Fibroblast of pulmonary artery (primary cell): ENCODE measurements around the gene INAFM2.

Experiments
- DNase-seq: peaks from one replicate; pipeline ENCODE4 v3.0.0-alpha.2; 2010; ENCODE audit warnings: low read depth
- H3K4me3 ChIP-seq: replicated peaks from 2 replicates; pipeline ENCODE4 v1.5.1; 2011; ENCODE audit warnings: low read depth, mild to moderate bottlenecking, control low read depth, low read length, moderate library complexity
- CTCF ChIP-seq: IDR thresholded peaks from 2 replicates; pipeline ENCODE4 v1.5.1; 2011; ENCODE audit warnings: mild to moderate bottlenecking, control low read depth, low read length, inconsistent platforms; ENCODE audit errors: missing control alignments

INAFM2 gene

GRCh38 chr15:40363611-40364010, 40.1 kb downstream of the INAFM2 start:
- no peak for DNase-seq
- TF ChIP-seq CTCF = no peak
- no peak overlapping the region for H3K4me3 ChIP-seq

- TF ChIP-seq CTCF = no peak
- H3K4me3 ChIP-seq = no peak overlapping the region
- no peak for DNase-seq
Observed at GRCh38 chr15:40364251-40364650, 40.8 kb downstream of the INAFM2 start.

GRCh38 chr15:40365016-40365415, 41.5 kb downstream of the INAFM2 start:
- no peak for TF ChIP-seq CTCF
- H3K4me3 ChIP-seq = no peak overlapping the region
- no peak for DNase-seq

- DNase-seq = no peak
- TF ChIP-seq CTCF = no peak
- H3K4me3 ChIP-seq = no peak overlapping the region
Observed at GRCh38 chr15:40365624-40366456, 42.3 kb downstream of the INAFM2 start.

- H3K4me3 ChIP-seq = no peak overlapping the region
- no peak for TF ChIP-seq CTCF
- DNase-seq = no peak
Observed at GRCh38 chr15:40366457-40367370, 43.2 kb downstream of the INAFM2 start.

- no peak for TF ChIP-seq CTCF
- no peak for DNase-seq
- no peak overlapping the region for H3K4me3 ChIP-seq
Observed at GRCh38 chr15:40367371-40367685, 43.8 kb downstream of the INAFM2 start.
